ENCODE results near the gene CYFIP1.

The CYFIP1 gene

DNA sequence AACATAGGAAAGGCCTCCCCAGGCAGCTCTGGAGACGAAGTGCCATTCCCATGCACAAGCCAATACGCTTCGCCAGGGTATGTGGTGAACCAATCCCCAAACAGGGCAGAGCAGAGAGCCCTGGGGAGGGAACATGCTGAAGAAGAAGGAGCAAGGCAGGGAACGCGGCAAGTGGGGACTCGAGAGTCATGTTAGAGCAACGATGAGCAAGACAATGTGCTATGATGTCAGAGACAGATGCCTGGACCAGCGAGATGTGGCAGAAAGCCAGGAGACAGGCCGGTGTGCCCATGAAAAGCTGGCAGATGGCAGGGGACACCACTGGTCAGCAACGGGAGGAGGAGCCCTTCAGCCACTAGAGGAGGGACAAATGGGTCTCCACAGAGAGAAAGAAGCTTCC is 102.1 kb downstream of the CYFIP1 start:
- H3K4me3 ChIP-seq (ENCODE audit: low read depth, low read length): no peak overlapping the region
- no peaks in the 10 kb centered on the region for H3K4me1 ChIP-seq (ENCODE audit: control insufficient read depth, insufficient read depth, low read length)
- no peaks in the 10 kb centered on the region for H3K9me3 ChIP-seq (ENCODE audit: control insufficient read depth, insufficient read depth, low read depth, low read length)
- no peak for TF ChIP-seq MYNN (tag by site-specific recombination; IDR thresholded peaks at IDR 0.05; ENCODE audit: borderline replicate concordance)
- TF ChIP-seq ZNF19 (tag by site-specific recombination; IDR thresholded peaks at IDR 0.05; ENCODE audit: low read depth): no peak
- no peak for TF ChIP-seq ZNF23 (tag by site-specific recombination; IDR thresholded peaks at IDR 0.05; ENCODE audit: borderline replicate concordance)
- no peak for TF ChIP-seq MEIS1 (CRISPR knock-in tag; IDR thresholded peaks at IDR 0.05; ENCODE audit: borderline replicate concordance)
- TF ChIP-seq ZNF112 (tag by site-specific recombination; IDR thresholded peaks at IDR 0.05): no peak
- H3K27ac ChIP-seq (ENCODE audit: extremely low read depth, low read depth, low read length): no peak overlapping the region
- POLR2A ChIA-PET: no interaction called here
- CTCF ChIA-PET: interaction anchor here (0.5 kb wide), 1 partner anchor 37 kb away, joined by 3 read pairs; no protein-coding TSS in a partner anchor
- peaks cover 0 to 45% of the 10 kb centered on the region in 2 experiments; a peak in 1 of 3 replicates for H3K36me3 ChIP-seq (ENCODE audit: control insufficient read depth in 2 of 2, insufficient read depth in 1 of 2, low read length in 2 of 2)

DNA sequence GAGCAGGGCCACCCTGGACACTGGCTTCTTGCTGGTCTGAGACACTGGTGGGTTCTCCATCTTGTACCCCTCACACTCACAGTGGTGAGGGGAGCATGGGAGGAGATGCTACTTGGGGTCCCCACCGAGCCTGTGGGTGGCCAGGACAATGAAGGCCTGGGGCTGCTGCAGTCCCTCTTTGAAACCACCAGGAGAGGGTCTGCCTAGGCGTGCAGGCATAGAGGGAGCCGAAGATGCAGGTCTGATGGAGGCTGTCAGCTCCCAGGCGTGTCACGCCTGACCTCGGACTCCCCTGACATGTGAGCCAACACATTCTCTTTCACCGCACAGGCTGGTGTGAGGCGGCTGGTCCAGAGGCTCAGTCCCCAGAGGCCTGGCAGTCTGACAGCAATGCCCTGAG is 102.6 kb downstream of the CYFIP1 start:
- Histone ChIP-seq H3K9me3 (ENCODE audit: control insufficient read depth, insufficient read depth, low read depth, low read length) (no peaks in the 10 kb centered on the region), H3K27ac (ENCODE audit: extremely low read depth, low read depth, low read length) (no peak overlapping the region), H3K36me3 (ENCODE audit: control insufficient read depth in 2 of 2, insufficient read depth in 1 of 2, low read length in 2 of 2) (peaks cover 0 to 46% of the 10 kb centered on the region in 2 experiments; a peak in 1 of 3 replicates), H3K4me3 (ENCODE audit: low read depth, low read length) (no peak overlapping the region), H3K4me1 (ENCODE audit: control insufficient read depth, insufficient read depth, low read length) (no peaks in the 10 kb centered on the region)
- TF ChIP-seq ZNF350 (tag by site-specific recombination; IDR thresholded peaks at IDR 0.05) (no peak), ZSCAN30 (tag by site-specific recombination; IDR thresholded peaks at IDR 0.05) (no peak), TRIM28 (IDR thresholded peaks at IDR 0.05; ENCODE audit: borderline replicate concordance, low read length) (no peak), ZNF416 (tag by site-specific recombination; IDR thresholded peaks at IDR 0.05) (no peak), ZNF146 (tag by site-specific recombination; IDR thresholded peaks at IDR 0.05) (no peak), ZBTB7A (tag by site-specific recombination; IDR thresholded peaks at IDR 0.05; ENCODE audit: low read depth) (no peak), OSR2 (tag by site-specific recombination; IDR thresholded peaks at IDR 0.05) (no peak), ZNF292 (tag by site-specific recombination; IDR thresholded peaks at IDR 0.05; ENCODE audit: borderline replicate concordance, low read depth) (no peak), SCRT1 (tag by site-specific recombination; IDR thresholded peaks at IDR 0.05; ENCODE audit: borderline replicate concordance) (no peak), ZNF423 (tag by site-specific recombination; IDR thresholded peaks at IDR 0.05) (no peak)
- TF ChIP-seq, protein P1, sequence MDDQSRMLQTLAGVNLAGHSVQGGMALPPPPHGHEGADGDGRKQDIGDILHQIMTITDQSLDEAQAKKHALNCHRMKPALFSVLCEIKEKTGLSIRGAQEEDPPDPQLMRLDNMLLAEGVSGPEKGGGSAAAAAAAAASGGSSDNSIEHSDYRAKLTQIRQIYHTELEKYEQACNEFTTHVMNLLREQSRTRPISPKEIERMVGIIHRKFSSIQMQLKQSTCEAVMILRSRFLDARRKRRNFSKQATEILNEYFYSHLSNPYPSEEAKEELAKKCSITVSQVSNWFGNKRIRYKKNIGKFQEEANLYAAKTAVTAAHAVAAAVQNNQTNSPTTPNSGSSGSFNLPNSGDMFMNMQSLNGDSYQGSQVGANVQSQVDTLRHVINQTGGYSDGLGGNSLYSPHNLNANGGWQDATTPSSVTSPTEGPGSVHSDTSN (CRISPR knock-in tag; IDR thresholded peaks at IDR 0.05): no peak
- TF ChIP-seq, protein P2, sequence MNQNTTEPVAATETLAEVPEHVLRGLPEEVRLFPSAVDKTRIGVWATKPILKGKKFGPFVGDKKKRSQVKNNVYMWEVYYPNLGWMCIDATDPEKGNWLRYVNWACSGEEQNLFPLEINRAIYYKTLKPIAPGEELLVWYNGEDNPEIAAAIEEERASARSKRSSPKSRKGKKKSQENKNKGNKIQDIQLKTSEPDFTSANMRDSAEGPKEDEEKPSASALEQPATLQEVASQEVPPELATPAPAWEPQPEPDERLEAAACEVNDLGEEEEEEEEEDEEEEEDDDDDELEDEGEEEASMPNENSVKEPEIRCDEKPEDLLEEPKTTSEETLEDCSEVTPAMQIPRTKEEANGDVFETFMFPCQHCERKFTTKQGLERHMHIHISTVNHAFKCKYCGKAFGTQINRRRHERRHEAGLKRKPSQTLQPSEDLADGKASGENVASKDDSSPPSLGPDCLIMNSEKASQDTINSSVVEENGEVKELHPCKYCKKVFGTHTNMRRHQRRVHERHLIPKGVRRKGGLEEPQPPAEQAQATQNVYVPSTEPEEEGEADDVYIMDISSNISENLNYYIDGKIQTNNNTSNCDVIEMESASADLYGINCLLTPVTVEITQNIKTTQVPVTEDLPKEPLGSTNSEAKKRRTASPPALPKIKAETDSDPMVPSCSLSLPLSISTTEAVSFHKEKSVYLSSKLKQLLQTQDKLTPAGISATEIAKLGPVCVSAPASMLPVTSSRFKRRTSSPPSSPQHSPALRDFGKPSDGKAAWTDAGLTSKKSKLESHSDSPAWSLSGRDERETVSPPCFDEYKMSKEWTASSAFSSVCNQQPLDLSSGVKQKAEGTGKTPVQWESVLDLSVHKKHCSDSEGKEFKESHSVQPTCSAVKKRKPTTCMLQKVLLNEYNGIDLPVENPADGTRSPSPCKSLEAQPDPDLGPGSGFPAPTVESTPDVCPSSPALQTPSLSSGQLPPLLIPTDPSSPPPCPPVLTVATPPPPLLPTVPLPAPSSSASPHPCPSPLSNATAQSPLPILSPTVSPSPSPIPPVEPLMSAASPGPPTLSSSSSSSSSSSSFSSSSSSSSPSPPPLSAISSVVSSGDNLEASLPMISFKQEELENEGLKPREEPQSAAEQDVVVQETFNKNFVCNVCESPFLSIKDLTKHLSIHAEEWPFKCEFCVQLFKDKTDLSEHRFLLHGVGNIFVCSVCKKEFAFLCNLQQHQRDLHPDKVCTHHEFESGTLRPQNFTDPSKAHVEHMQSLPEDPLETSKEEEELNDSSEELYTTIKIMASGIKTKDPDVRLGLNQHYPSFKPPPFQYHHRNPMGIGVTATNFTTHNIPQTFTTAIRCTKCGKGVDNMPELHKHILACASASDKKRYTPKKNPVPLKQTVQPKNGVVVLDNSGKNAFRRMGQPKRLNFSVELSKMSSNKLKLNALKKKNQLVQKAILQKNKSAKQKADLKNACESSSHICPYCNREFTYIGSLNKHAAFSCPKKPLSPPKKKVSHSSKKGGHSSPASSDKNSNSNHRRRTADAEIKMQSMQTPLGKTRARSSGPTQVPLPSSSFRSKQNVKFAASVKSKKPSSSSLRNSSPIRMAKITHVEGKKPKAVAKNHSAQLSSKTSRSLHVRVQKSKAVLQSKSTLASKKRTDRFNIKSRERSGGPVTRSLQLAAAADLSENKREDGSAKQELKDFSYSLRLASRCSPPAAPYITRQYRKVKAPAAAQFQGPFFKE (tag by site-specific recombination; IDR thresholded peaks at IDR 0.05; ENCODE audit: borderline replicate concordance): no peak
- ChIA-PET POLR2A (no interaction called here), CTCF (interaction anchor here (0.5 kb wide), 1 partner anchor 37 kb away, joined by 3 read pairs; no protein-coding TSS in a partner anchor)

Measured in HEK293 (cell line).